AG04449 (cell line): ENCODE results near the gene ZCWPW1.

ENCODE experiments used
- CTCF ChIA-PET: fragments of 350-600 bp; formaldehyde crosslinking; extraction: SDS; loops from one replicate; lab custom pipeline; 2021; ENCODE audit warnings: antibody characterized with exemption; lab: Yijun Ruan, JAX
- POLR2A ChIA-PET: fragments of 400-600, 350-600 bp; formaldehyde crosslinking; extraction: SDS; loops from one replicate; lab custom pipeline; 2020; ENCODE audit warnings: antibody characterized with exemption, inconsistent platforms; lab: Yijun Ruan, JAX
- DNase-seq: peaks from one replicate; pipeline ENCODE4 v3.0.0-alpha.2; 2010; ENCODE audit warnings: low read depth, low spot score
- H3K4me3 ChIP-seq: 2 replicates; pipeline ENCODE4 v1.5.1; 2011; ENCODE audit warnings: low read depth, mild to moderate bottlenecking, control low read depth, low read length
- CTCF ChIP-seq: IDR thresholded peaks from one replicate; pipeline ENCODE4 v1.5.1; 2011; ENCODE audit warnings: mild to moderate bottlenecking, moderate library complexity, low read length, control low read depth, inconsistent platforms; ENCODE audit not compliant: insufficient read depth; ENCODE audit errors: missing control alignments

Gene ZCWPW1

DNA sequence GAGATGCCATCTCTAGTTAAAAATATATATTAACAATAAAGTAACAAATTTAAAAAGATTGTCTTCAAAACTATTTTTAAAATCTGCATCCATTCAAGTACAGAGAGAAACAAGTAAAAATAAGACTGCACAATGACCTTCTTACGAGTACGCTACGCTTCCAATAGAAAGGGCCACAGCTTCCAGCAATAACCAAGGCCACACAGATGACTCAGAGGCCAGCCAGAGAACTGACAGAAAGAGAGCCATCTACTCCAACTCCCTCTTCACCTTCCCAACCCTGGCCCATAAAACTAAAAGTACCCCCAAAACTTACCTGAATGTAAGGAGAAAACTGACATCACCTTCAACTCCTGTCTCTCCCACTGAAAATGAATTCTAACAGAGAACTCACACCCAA, 28.5 kb downstream of the ZCWPW1 start:
- ChIA-PET POLR2A (no interaction called here), CTCF (interaction anchor here (1.0 to 1.1 kb wide), 3 partner anchors 8 to 13 kb away, joined by 3 to 4 read pairs (median 4); no protein-coding TSS in a partner anchor)
- no peak overlapping the region for H3K4me3 ChIP-seq
- no peak for DNase-seq
- no peak for TF ChIP-seq CTCF

DNA sequence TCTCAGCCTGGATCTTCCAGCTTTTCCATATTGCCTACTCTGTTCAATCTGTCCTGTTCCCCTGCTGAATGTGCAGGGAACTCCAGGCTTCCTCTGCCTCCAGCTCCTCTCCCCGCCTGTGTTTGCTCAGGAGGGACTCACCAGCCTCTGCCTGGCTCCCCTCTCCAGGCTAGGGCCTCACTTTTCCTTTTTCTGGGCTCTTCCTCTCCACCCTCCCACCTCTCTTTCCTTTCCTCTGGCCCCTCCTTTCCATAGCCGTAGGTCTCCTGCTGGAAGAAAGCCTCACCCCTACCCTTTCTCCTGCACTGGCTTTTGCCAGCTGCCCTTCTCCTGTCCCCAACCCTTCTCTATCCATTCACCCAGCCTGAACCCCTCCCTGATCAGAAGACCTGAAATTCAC, 30.3 kb downstream of the ZCWPW1 start:
- no peak overlapping the region for H3K4me3 ChIP-seq
- ChIA-PET CTCF (interaction anchor here (3.9 kb wide), 1 partner anchor 9 kb away, joined by 28 read pairs; no protein-coding TSS in a partner anchor), POLR2A (no interaction called here)
- no peak for TF ChIP-seq CTCF
- no peak for DNase-seq

GRCh38 chr7:100397315-100398081, 31.0 kb downstream of the ZCWPW1 start:
- DNase-seq: no peak
- no peak for TF ChIP-seq CTCF
- POLR2A ChIA-PET: no interaction called here
- CTCF ChIA-PET: interaction anchor here (3.9 kb wide), 1 partner anchor 10 kb away, joined by 28 read pairs; no protein-coding TSS in a partner anchor
- H3K4me3 ChIP-seq: no peak overlapping the region

DNA sequence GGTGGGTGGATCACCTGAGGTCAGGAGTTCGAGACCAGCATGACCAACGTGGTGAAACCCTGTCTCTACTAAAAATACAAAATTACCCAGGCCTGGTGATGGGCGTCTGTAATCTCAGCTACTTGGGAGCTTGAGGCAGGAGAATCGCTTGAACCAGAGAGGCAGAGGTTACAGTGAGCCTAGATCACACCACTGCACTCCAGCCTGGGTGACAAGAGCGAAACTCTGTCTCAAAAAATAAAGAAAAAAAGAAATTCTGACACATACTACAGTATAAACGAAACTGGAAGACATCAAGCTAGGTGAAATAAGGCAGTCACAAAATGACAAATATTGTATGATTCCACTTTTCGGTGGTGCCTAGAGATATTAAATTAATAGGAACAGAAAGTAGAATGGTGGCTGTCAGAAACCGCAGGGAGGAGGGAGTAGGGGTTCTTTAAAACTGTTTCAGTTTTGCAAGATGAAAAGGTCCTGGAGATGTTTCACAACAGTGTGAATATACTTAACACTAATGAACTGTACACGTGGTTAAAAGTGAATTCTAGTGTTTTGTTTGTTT, 32.0 kb downstream of the ZCWPW1 start:
- no peak for DNase-seq
- POLR2A ChIA-PET: no interaction called here

GRCh38 chr7:100394077-100394476, 34.4 kb downstream of the ZCWPW1 start:
- CTCF ChIA-PET: interaction anchor here (1.2 to 2.1 kb wide), 2 partner anchors 14 to 18 kb away, joined by 4 to 25 read pairs; no protein-coding TSS in a partner anchor
- TF ChIP-seq CTCF: no peak
- no peak for DNase-seq
- H3K4me3 ChIP-seq: no peak overlapping the region
- POLR2A ChIA-PET: no interaction called here

More for the DNA sequence above, 32.0 kb downstream of the ZCWPW1 start:
- CTCF ChIA-PET: interaction anchor here (3.9 kb wide), 1 partner anchor 11 kb away, joined by 28 read pairs; no protein-coding TSS in a partner anchor
- no peak overlapping the region for H3K4me3 ChIP-seq
- TF ChIP-seq CTCF: no peak
